ENCODE results near the gene TRMT1L. TPM values are rescaled to one million over a fixed set of nuclear protein-coding genes. Genes with fewer than 3 reads are reported as not detected.

Gene TRMT1L
- total and polyA plus RNA-seq, 4 donors, result 5.1 to 16.9 (median 7.9) TPM

DNA sequence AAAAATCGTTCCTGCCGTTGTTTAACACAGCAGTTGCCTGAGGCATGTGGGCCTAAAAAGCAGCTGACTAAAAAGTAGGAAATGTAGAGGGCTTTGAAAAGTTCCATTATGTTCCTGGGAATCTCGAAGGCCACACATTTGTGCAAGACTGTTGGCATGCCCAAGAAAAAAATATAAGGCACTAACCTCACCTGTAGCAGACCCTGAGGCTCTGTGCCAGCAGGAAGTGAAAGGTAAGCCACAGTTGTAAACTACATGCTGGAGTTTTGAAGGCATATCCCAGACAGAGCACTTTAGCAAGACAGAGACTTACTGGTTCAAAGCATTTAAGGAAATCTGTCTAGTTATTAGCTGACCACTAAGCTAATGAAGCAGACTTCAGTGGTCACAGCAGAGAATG, 52.7 kb downstream of the TRMT1L start:
- Histone ChIP-seq H3K9me3 (ENCODE audit: control insufficient read depth, low read length) (peaks cover 4% of the 10 kb centered on the region), H3K4me3 (ENCODE audit: low read length in 2 of 2) (no peak overlapping the region), H3K27ac (ENCODE audit: low read depth in 1 of 2, low read length in 2 of 2) (no peak overlapping the region), H3K36me3 (ENCODE audit: control insufficient read depth in 1 of 2, insufficient read depth in 2 of 2, low read length in 1 of 2) (no peaks in the 10 kb centered on the region), H3K27me3 (ENCODE audit: control insufficient read depth in 1 of 2, insufficient read depth in 2 of 2, low read length in 1 of 2) (no peaks in the 10 kb centered on the region), H3K4me1 (ENCODE audit: control insufficient read depth in 1 of 2, insufficient read depth in 2 of 2, low read length in 2 of 2) (no peaks in the 10 kb centered on the region)
- intact Hi-C loops (cut with DNase I), result no loop called here
- no peak for DNase-seq
- WGBS, 2 donors, result 86 to 94% methylated on average over 3 of the region's 3 CpGs
- no peak for ATAC-seq (ENCODE audit: low FRiP score)

DNA sequence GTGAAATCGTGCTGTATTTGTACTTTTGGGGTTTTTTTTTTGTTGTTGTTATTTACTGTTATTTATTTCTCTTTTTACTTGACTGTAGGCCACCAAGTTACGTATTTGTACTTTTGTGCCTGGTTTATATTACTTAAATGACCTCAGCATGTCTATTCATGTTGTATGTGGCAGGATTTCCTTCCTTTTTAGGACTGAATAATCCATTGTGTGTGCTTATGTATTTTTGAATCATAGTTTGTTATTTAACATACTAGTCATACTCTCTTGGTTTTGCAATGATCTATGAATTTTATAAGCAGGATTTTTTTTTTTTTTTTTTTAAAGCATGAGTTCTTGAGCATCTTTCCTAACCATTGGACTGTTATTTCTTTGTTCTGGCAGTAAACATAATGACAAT, 60.2 kb downstream of the TRMT1L start:
- H3K27me3 ChIP-seq (ENCODE audit: control insufficient read depth in 1 of 2, insufficient read depth in 2 of 2, low read length in 1 of 2), result no peaks in the 10 kb centered on the region
- H3K4me3 ChIP-seq (ENCODE audit: low read length in 2 of 2), result no peak overlapping the region
- no peaks in the 10 kb centered on the region for H3K9me3 ChIP-seq (ENCODE audit: control insufficient read depth, low read length)
- no peaks in the 10 kb centered on the region for H3K4me1 ChIP-seq (ENCODE audit: control insufficient read depth in 1 of 2, insufficient read depth in 2 of 2, low read length in 2 of 2)
- peaks cover 0 to 8% of the 10 kb centered on the region in 2 donors for H3K36me3 ChIP-seq (ENCODE audit: control insufficient read depth in 1 of 2, insufficient read depth in 2 of 2, low read length in 1 of 2)
- no peak overlapping the region for H3K27ac ChIP-seq (ENCODE audit: low read depth in 1 of 2, low read length in 2 of 2)
- WGBS, 2 donors, result 75 to 80% methylated on average over 2 of the region's 2 CpGs
- DNase-seq (no peak), ATAC-seq (ENCODE audit: low FRiP score) (no peak)
- intact Hi-C loops (cut with DNase I), result no loop called here

DNA sequence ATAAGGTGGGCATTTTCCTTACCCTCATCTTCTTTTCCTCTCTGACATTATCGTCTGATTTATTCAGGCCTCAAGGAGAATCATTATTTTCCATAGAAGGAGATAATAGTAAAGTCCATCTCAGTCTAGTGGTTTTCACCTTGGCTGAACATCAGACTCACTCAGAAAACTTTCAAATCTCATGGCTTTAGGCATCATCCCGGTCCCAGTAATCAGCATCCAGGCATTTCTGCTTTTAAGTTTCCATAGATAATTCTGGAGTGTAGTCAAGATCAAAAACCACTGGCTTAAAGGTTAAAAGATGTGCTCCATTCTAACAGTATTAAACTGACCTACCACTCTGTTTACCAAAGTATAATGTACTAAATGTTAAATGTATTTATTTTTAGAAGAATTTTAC, 62.0 kb downstream of the TRMT1L start:
- DNase-seq, result no peak
- H3K4me1 ChIP-seq (ENCODE audit: control insufficient read depth in 1 of 2, insufficient read depth in 2 of 2, low read length in 2 of 2), result peaks cover 0 to 2% of the 10 kb centered on the region in 2 donors
- H3K36me3 ChIP-seq (ENCODE audit: control insufficient read depth in 1 of 2, insufficient read depth in 2 of 2, low read length in 1 of 2), result peaks cover 0 to 8% of the 10 kb centered on the region in 2 donors
- ATAC-seq (ENCODE audit: low FRiP score), result no peak
- H3K27me3 ChIP-seq (ENCODE audit: control insufficient read depth in 1 of 2, insufficient read depth in 2 of 2, low read length in 1 of 2), result no peaks in the 10 kb centered on the region
- no peaks in the 10 kb centered on the region for H3K9me3 ChIP-seq (ENCODE audit: control insufficient read depth, low read length)
- H3K4me3 ChIP-seq (ENCODE audit: low read length in 2 of 2), result no peak overlapping the region
- no peak overlapping the region for H3K27ac ChIP-seq (ENCODE audit: low read depth in 1 of 2, low read length in 2 of 2)
- 95 to 99% methylated on average over 2 of the region's 2 CpGs for WGBS, 2 donors
- intact Hi-C loops (cut with DNase I), result no loop called here

DNA sequence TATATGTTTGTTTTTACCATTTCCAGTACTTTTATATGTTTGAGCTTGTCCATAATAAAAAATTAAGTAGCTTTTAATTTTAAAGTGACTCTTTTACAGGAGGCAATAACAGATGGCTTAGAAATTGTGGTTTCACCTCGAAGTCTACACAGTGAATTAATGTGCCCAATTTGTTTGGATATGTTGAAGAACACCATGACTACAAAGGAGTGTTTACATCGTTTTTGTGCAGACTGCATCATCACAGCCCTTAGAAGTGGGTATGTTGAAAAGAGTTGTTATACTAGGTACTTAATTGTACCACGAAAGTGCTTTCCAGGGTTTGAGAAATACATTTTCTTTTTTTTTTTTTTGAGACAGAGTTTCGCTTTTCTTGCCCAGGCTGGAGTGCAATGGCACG, 65.3 kb downstream of the TRMT1L start:
- peaks cover 0 to 3% of the 10 kb centered on the region in 2 donors for H3K36me3 ChIP-seq (ENCODE audit: control insufficient read depth in 1 of 2, insufficient read depth in 2 of 2, low read length in 1 of 2)
- intact Hi-C loops (cut with DNase I), result no loop called here

DNA sequence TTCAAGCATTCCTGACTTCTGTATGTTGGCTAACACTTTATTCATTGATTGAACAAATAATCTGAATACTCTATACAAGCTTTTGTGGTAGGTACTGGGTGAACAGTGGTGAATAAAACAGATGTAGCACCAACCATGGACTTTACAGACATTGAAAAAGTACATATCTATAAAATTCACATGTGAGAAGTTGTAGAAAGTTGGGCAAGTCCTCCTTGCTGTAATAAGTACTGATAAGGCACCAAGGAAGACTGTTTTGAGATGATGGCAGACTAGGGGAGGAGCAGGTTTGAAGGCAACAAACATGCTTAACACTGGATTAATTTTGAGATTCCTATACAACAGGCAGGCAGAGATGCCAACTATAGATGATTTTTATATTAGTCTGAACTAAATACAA, 69.0 kb downstream of the TRMT1L start:
- Histone ChIP-seq H3K9me3 (ENCODE audit: control insufficient read depth, low read length) (no peaks in the 10 kb centered on the region), H3K36me3 (ENCODE audit: control insufficient read depth in 1 of 2, insufficient read depth in 2 of 2, low read length in 1 of 2) (no peaks in the 10 kb centered on the region), H3K4me1 (ENCODE audit: control insufficient read depth in 1 of 2, insufficient read depth in 2 of 2, low read length in 2 of 2) (peaks cover 3 to 5% of the 10 kb centered on the region in 2 donors), H3K27ac (ENCODE audit: low read depth in 1 of 2, low read length in 2 of 2) (no peak overlapping the region), H3K4me3 (ENCODE audit: low read length in 2 of 2) (no peak overlapping the region), H3K27me3 (ENCODE audit: control insufficient read depth in 1 of 2, insufficient read depth in 2 of 2, low read length in 1 of 2) (no peaks in the 10 kb centered on the region)
- no peak for ATAC-seq (ENCODE audit: low FRiP score)
- intact Hi-C loops (cut with DNase I), result no loop called here
- no peak for DNase-seq

More for the DNA sequence above, 65.3 kb downstream of the TRMT1L start:
- ATAC-seq (ENCODE audit: low FRiP score) (no peak), DNase-seq (no peak)
- WGBS, 2 donors, result 91 to 92% methylated on average over 5 of the region's 5 CpGs
- H3K4me3 ChIP-seq (ENCODE audit: low read length in 2 of 2), result no peak overlapping the region
- no peaks in the 10 kb centered on the region for H3K9me3 ChIP-seq (ENCODE audit: control insufficient read depth, low read length)
- peaks cover 0 to 2% of the 10 kb centered on the region in 2 donors for H3K4me1 ChIP-seq (ENCODE audit: control insufficient read depth in 1 of 2, insufficient read depth in 2 of 2, low read length in 2 of 2)
- no peak overlapping the region for H3K27ac ChIP-seq (ENCODE audit: low read depth in 1 of 2, low read length in 2 of 2)
- H3K27me3 ChIP-seq (ENCODE audit: control insufficient read depth in 1 of 2, insufficient read depth in 2 of 2, low read length in 1 of 2), result no peaks in the 10 kb centered on the region

DNA sequence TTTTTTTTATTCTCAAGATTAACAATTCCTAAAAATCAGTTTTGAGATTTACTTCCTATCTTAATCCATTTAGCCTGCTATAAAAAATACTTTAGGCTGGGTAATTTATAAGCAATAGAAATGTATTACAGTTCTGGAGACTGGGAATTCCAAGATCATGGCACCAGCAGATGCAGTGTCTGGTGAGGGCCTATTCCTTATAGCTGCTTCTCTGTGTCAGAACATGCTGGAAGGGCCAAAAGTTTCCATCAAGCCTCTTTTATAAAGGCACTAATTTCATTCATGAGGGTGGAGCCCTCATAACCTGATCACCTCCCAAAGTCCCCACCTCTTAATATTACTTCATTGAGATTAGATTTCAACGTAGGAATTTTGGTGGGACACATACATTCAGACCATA, 69.7 kb downstream of the TRMT1L start:
- H3K27me3 ChIP-seq (ENCODE audit: control insufficient read depth in 1 of 2, insufficient read depth in 2 of 2, low read length in 1 of 2), result no peaks in the 10 kb centered on the region
- intact Hi-C loops (cut with DNase I), result no loop called here
- H3K4me3 ChIP-seq (ENCODE audit: low read length in 2 of 2), result no peak overlapping the region
- WGBS, 2 donors, result 95 to 96% methylated on average over 1 of the region's 1 CpG
- no peaks in the 10 kb centered on the region for H3K36me3 ChIP-seq (ENCODE audit: control insufficient read depth in 1 of 2, insufficient read depth in 2 of 2, low read length in 1 of 2)
- H3K27ac ChIP-seq (ENCODE audit: low read depth in 1 of 2, low read length in 2 of 2), result no peak overlapping the region
- no peaks in the 10 kb centered on the region for H3K9me3 ChIP-seq (ENCODE audit: control insufficient read depth, low read length)
- ATAC-seq (ENCODE audit: low FRiP score) (no peak), DNase-seq (no peak)
- H3K4me1 ChIP-seq (ENCODE audit: control insufficient read depth in 1 of 2, insufficient read depth in 2 of 2, low read length in 2 of 2), result peaks cover 3 to 5% of the 10 kb centered on the region in 2 donors

DNA sequence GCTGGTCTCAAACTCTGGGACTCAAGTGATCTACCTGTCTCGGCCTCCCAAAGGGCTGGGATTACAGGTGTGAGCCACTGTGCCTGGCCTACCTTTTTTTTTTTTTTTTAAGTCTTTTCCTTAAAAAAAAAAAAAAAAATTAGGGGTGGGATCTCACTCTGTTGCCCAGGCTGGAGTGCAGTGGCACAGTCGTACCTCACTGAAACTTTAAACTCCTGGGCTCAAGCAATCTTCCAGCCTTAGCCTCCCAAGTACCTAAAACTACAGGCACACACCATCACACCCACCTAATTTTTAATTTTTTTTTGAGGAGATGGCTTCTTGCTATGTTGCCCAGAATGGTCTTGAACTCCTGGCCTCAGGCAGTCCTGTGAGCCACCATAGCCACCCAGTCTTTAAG, 72.9 kb downstream of the TRMT1L start:
- Histone ChIP-seq H3K4me1 (ENCODE audit: control insufficient read depth in 1 of 2, insufficient read depth in 2 of 2, low read length in 2 of 2) (peaks cover 1 to 5% of the 10 kb centered on the region in 2 donors), H3K27me3 (ENCODE audit: control insufficient read depth in 1 of 2, insufficient read depth in 2 of 2, low read length in 1 of 2) (no peaks in the 10 kb centered on the region), H3K4me3 (ENCODE audit: low read length in 2 of 2) (no peak overlapping the region), H3K27ac (ENCODE audit: low read depth in 1 of 2, low read length in 2 of 2) (no peak overlapping the region), H3K9me3 (ENCODE audit: control insufficient read depth, low read length) (no peaks in the 10 kb centered on the region), H3K36me3 (ENCODE audit: control insufficient read depth in 1 of 2, insufficient read depth in 2 of 2, low read length in 1 of 2) (no peaks in the 10 kb centered on the region)
- intact Hi-C loops (cut with DNase I), result no loop called here
- WGBS, 2 donors, result 96 to 98% methylated on average over 2 of the region's 2 CpGs
- no peak for ATAC-seq (ENCODE audit: low FRiP score)
- no peak for DNase-seq

DNA sequence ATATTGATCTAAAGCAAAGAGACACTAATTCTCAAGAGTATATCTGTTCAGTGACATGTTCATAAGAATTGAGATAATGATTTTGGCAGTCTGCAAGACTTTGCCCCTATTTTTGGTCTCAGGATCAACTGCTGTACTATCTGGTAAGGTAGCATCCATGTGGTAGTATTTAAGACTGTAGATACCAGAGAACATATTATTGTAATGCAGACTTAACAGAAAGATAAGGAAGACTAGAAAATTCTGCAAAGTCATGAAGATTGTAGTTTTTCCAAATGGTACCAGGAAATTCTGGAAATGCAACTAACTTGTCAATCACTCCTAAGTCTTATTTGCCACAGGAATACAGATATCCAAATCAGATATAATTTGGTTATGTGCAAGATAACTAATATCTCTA, 76.3 kb downstream of the TRMT1L start:
- Histone ChIP-seq H3K9me3 (ENCODE audit: control insufficient read depth, low read length) (no peaks in the 10 kb centered on the region), H3K27ac (ENCODE audit: low read depth in 1 of 2, low read length in 2 of 2) (no peak overlapping the region), H3K27me3 (ENCODE audit: control insufficient read depth in 1 of 2, insufficient read depth in 2 of 2, low read length in 1 of 2) (no peaks in the 10 kb centered on the region), H3K4me1 (ENCODE audit: control insufficient read depth in 1 of 2, insufficient read depth in 2 of 2, low read length in 2 of 2) (peaks cover 1 to 5% of the 10 kb centered on the region in 2 donors), H3K36me3 (ENCODE audit: control insufficient read depth in 1 of 2, insufficient read depth in 2 of 2, low read length in 1 of 2) (no peaks in the 10 kb centered on the region), H3K4me3 (ENCODE audit: low read length in 2 of 2) (no peak overlapping the region)
- DNase-seq, result no peak
- intact Hi-C loops (cut with DNase I), result no loop called here
- no peak for ATAC-seq (ENCODE audit: low FRiP score)

DNA sequence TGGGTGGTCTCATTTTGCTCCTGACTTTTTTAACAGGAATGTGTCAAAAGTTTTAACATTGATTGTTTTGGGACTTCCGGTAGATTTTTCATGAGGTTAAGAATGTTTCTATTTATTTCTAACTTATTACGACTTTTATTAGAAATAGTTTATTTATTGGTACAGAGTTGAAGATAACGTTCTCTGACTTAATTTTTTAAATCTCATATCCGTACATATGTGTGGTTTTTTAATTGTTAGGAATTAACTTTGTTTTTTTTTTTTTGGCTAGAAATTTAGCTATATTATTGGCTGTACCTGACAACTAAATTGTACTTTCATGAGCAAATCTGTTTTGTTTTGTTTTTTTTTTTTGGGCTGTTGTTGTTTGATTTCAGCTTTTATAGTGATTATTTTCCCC, 79.4 kb downstream of the TRMT1L start:
- no peak for ATAC-seq (ENCODE audit: low FRiP score)
- 62 to 71% methylated on average over 4 of the region's 4 CpGs for WGBS, 2 donors

More for the DNA sequence above, 79.4 kb downstream of the TRMT1L start:
- intact Hi-C loops (cut with DNase I), result no loop called here
- H3K27ac ChIP-seq (ENCODE audit: low read depth in 1 of 2, low read length in 2 of 2), result no peak overlapping the region
- DNase-seq, result no peak
- H3K9me3 ChIP-seq (ENCODE audit: control insufficient read depth, low read length), result no peaks in the 10 kb centered on the region
- H3K4me3 ChIP-seq (ENCODE audit: low read length in 2 of 2), result no peak overlapping the region
- H3K4me1 ChIP-seq (ENCODE audit: control insufficient read depth in 1 of 2, insufficient read depth in 2 of 2, low read length in 2 of 2), result peaks cover 0 to 5% of the 10 kb centered on the region in 2 donors
- no peaks in the 10 kb centered on the region for H3K36me3 ChIP-seq (ENCODE audit: control insufficient read depth in 1 of 2, insufficient read depth in 2 of 2, low read length in 1 of 2)
- H3K27me3 ChIP-seq (ENCODE audit: control insufficient read depth in 1 of 2, insufficient read depth in 2 of 2, low read length in 1 of 2), result no peaks in the 10 kb centered on the region
